Skeletal muscle satellite cell (primary cell): ENCODE measurements around the gene SLC39A12.

Experiments
- H3K27me3 ChIP-seq: 2 replicates; pipeline ENCODE4 v1.7.0; 2013; ENCODE audit warnings: low read length; ENCODE audit not compliant: control insufficient read depth, insufficient read depth
- H3K36me3 ChIP-seq: 2 replicates; pipeline ENCODE4 v1.7.0; 2013; ENCODE audit warnings: mild to moderate bottlenecking, control low read depth, low read length; ENCODE audit not compliant: insufficient read depth
- H3K4me1 ChIP-seq: 2 replicates; pipeline ENCODE4 v1.7.0; 2013; ENCODE audit warnings: low read length; ENCODE audit not compliant: control insufficient read depth, insufficient read depth
- H3K4me2 ChIP-seq: 2 replicates; pipeline ENCODE4 v1.7.0; 2013; ENCODE audit warnings: mild to moderate bottlenecking, low read length
- H3K4me3 ChIP-seq: 2 replicates; pipeline ENCODE4 v1.7.0; 2013; ENCODE audit warnings: low read length
- H3K9ac ChIP-seq: 2 replicates; pipeline ENCODE4 v1.7.0; 2013; ENCODE audit warnings: mild to moderate bottlenecking, low read depth, low read length, moderate library complexity
- H3K9me3 ChIP-seq: replicated peaks from 2 replicates; pipeline ENCODE4 v1.7.0; 2013; ENCODE audit warnings: mild to moderate bottlenecking, control low read depth, low read length

The SLC39A12 gene

GRCh38 chr10:17965649-17966235, 14.0 kb downstream of the SLC39A12 start:
- Histone ChIP-seq H3K4me3 (no peak overlapping the region), H3K4me1 (peaks cover 7% of the 10 kb centered on the region), H3K4me2 (no peak overlapping the region), H3K9me3 (no peaks in the 10 kb centered on the region), H3K36me3 (no peaks in the 10 kb centered on the region), H3K27me3 (peaks cover 9% of the 10 kb centered on the region), H3K9ac (no peak overlapping the region)

- Histone ChIP-seq H3K36me3 (no peaks in the 10 kb centered on the region), H3K9me3 (no peaks in the 10 kb centered on the region), H3K4me2 (no peak overlapping the region), H3K9ac (no peak overlapping the region), H3K4me1 (no peaks in the 10 kb centered on the region), H3K27me3 (no peaks in the 10 kb centered on the region), H3K4me3 (no peak overlapping the region)
Measured at GRCh38 chr10:17974505-17974904, 22.8 kb downstream of the SLC39A12 start.

- no peaks in the 10 kb centered on the region for H3K9me3 ChIP-seq
- H3K4me3 ChIP-seq, result no peak overlapping the region
- H3K9ac ChIP-seq, result no peak overlapping the region
- H3K36me3 ChIP-seq, result no peaks in the 10 kb centered on the region
- H3K4me2 ChIP-seq, result no peak overlapping the region
- H3K4me1 ChIP-seq, result peaks cover 22% of the 10 kb centered on the region
- H3K27me3 ChIP-seq, result no peaks in the 10 kb centered on the region
Measured at GRCh38 chr10:17980846-17981565, 29.3 kb downstream of the SLC39A12 start.

- no peaks in the 10 kb centered on the region for H3K27me3 ChIP-seq
- no peak overlapping the region for H3K9ac ChIP-seq
- H3K4me2 ChIP-seq, result no peak overlapping the region
- H3K9me3 ChIP-seq, result no peaks in the 10 kb centered on the region
- H3K4me3 ChIP-seq, result no peak overlapping the region
- H3K4me1 ChIP-seq, result peaks cover 22% of the 10 kb centered on the region
- H3K36me3 ChIP-seq, result no peaks in the 10 kb centered on the region
Measured at GRCh38 chr10:17981766-17982380, 30.2 kb downstream of the SLC39A12 start.

GRCh38 chr10:17984056-17984455, 32.3 kb downstream of the SLC39A12 start:
- Histone ChIP-seq H3K4me2 (no peak overlapping the region), H3K27me3 (no peaks in the 10 kb centered on the region), H3K9me3 (no peaks in the 10 kb centered on the region), H3K9ac (no peak overlapping the region), H3K4me1 (peaks cover 22% of the 10 kb centered on the region), H3K4me3 (no peak overlapping the region), H3K36me3 (no peaks in the 10 kb centered on the region)

- H3K4me2 ChIP-seq, result no peak overlapping the region
- H3K4me3 ChIP-seq, result no peak overlapping the region
- no peaks in the 10 kb centered on the region for H3K9me3 ChIP-seq
- H3K4me1 ChIP-seq, result peaks cover 22% of the 10 kb centered on the region
- no peaks in the 10 kb centered on the region for H3K27me3 ChIP-seq
- no peaks in the 10 kb centered on the region for H3K36me3 ChIP-seq
- H3K9ac ChIP-seq, result no peak overlapping the region
Measured at GRCh38 chr10:17984563-17984962, 32.8 kb downstream of the SLC39A12 start.

GRCh38 chr10:17989908-17990767, 38.4 kb downstream of the SLC39A12 start:
- Histone ChIP-seq H3K9ac (no peak overlapping the region), H3K4me2 (no peak overlapping the region), H3K27me3 (no peaks in the 10 kb centered on the region), H3K4me1 (peaks cover 11% of the 10 kb centered on the region), H3K9me3 (no peaks in the 10 kb centered on the region), H3K4me3 (no peak overlapping the region), H3K36me3 (no peaks in the 10 kb centered on the region)

GRCh38 chr10:17992266-17992665, 40.5 kb downstream of the SLC39A12 start:
- Histone ChIP-seq H3K9ac (no peak overlapping the region), H3K4me2 (no peak overlapping the region), H3K4me1 (peaks cover 11% of the 10 kb centered on the region), H3K4me3 (no peak overlapping the region), H3K36me3 (no peaks in the 10 kb centered on the region), H3K9me3 (no peaks in the 10 kb centered on the region), H3K27me3 (no peaks in the 10 kb centered on the region)

GRCh38 chr10:17993361-17993760, 41.6 kb downstream of the SLC39A12 start:
- H3K36me3 ChIP-seq, result no peaks in the 10 kb centered on the region
- H3K9ac ChIP-seq, result no peak overlapping the region
- H3K9me3 ChIP-seq, result no peaks in the 10 kb centered on the region
- H3K4me2 ChIP-seq, result no peak overlapping the region
- H3K4me3 ChIP-seq, result no peak overlapping the region
- H3K27me3 ChIP-seq, result no peaks in the 10 kb centered on the region
- H3K4me1 ChIP-seq, result peaks cover 11% of the 10 kb centered on the region

GRCh38 chr10:18000601-18001000, 48.9 kb downstream of the SLC39A12 start:
- H3K4me2 ChIP-seq, result no peak overlapping the region
- H3K36me3 ChIP-seq, result no peaks in the 10 kb centered on the region
- H3K9ac ChIP-seq, result no peak overlapping the region
- H3K9me3 ChIP-seq, result no peaks in the 10 kb centered on the region
- H3K4me1 ChIP-seq, result peaks cover 5% of the 10 kb centered on the region
- no peaks in the 10 kb centered on the region for H3K27me3 ChIP-seq
- H3K4me3 ChIP-seq, result no peak overlapping the region

GRCh38 chr10:18005445-18005780, 53.7 kb downstream of the SLC39A12 start:
- H3K36me3 ChIP-seq, result no peaks in the 10 kb centered on the region
- H3K9me3 ChIP-seq, result no peaks in the 10 kb centered on the region
- H3K9ac ChIP-seq, result no peak overlapping the region
- H3K4me3 ChIP-seq, result peak overlapping the region; percentile 42
- H3K27me3 ChIP-seq, result no peaks in the 10 kb centered on the region
- peak overlapping the region; percentile 68 for H3K4me2 ChIP-seq
- H3K4me1 ChIP-seq, result peaks cover 16% of the 10 kb centered on the region
